ENCODE measurements around the gene RPN2.
A peak's percentile ranks its signal among the peaks of the same experiment; 100 is the strongest.

The RPN2 gene

DNA sequence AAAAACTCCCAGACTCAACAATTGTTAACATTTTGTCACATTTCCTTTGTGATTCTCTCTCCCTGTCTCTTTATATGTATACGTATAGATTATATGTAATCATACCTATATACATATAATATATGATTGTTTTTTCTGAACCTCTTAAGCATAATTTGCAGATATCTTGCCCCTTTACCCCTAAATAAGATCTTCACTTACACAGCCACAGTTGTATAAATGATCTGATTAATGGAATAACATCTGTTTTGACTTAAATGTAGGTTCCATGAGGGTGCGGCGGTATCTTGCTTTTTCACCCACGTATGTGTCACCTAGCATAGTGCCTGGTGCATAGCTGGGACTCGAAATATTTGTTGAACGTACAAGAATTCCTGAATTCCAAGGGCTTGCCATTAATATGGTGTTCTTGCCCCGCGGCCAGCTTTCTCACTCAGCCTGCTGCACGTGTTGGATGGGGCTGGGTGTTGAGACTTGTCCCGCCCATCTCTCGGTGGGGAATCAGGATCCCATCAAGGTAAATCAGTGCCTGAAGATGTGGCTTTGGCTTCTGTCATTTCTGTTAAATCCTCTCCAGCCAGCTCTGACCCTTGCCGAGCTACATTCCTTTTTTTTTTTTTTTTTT lies 99.9 kb downstream of the RPN2 start:
- Mint-ChIP-seq H3K36me3 (no peaks in the 10 kb centered on the region), H3K27ac (no peak overlapping the region), H3K4me1 (peaks cover 9% of the 10 kb centered on the region), H3K27me3 (no peaks in the 10 kb centered on the region), H3K9me3 (no peaks in the 10 kb centered on the region), H3K4me3 (no peak overlapping the region)

DNA sequence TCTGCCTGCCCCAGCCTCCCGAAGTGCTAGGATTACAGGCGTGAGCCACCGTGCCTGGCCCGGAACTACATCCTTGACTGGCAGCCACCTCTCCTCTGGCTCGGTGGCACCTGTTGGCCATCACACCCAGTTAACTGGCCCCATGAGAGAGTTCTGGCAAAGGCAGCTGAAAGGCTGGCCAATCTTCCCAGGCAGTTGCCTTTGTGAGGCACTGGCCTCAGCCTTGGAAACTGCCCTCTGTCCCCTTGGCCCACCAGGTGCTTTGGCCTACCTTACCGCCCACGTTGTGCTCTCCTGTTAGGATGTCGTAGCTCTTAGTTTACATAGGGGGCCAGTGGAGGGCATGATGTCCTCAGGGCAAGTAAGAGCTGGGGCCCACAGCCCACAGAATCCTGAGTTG lies 100.7 kb downstream of the RPN2 start:
- no peaks in the 10 kb centered on the region for H3K9me3 Mint-ChIP-seq
- H3K4me3 Mint-ChIP-seq, result no peak overlapping the region
- peaks cover 9% of the 10 kb centered on the region for H3K4me1 Mint-ChIP-seq
- no peaks in the 10 kb centered on the region for H3K36me3 Mint-ChIP-seq
- H3K27ac Mint-ChIP-seq, result no peak overlapping the region
- H3K27me3 Mint-ChIP-seq, result peaks cover 2% of the 10 kb centered on the region

DNA sequence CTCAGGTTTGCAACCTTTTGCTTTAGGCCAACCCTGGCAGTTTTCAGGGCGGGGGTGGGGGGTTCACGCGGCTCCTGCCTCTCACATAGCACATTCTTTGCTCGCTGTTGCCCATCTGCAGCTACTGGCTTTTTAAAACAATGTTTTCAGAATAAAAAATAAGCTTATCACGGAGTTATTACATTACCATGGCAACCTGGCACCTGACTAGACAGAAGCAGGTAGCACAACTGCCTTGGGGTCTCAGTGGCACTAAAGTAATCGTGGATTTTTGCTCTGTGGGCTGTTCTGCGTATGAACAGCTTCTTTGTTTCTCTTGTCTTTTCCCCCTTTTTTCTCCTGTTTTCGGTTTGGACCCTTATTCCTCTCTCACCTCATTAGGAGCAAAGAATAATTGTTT lies 101.3 kb downstream of the RPN2 start:
- peaks cover 2% of the 10 kb centered on the region for H3K27me3 Mint-ChIP-seq
- H3K4me3 Mint-ChIP-seq, result no peak overlapping the region
- peaks cover 9% of the 10 kb centered on the region for H3K4me1 Mint-ChIP-seq
- no peaks in the 10 kb centered on the region for H3K36me3 Mint-ChIP-seq
- no peaks in the 10 kb centered on the region for H3K9me3 Mint-ChIP-seq
- no peak overlapping the region for H3K27ac Mint-ChIP-seq

DNA sequence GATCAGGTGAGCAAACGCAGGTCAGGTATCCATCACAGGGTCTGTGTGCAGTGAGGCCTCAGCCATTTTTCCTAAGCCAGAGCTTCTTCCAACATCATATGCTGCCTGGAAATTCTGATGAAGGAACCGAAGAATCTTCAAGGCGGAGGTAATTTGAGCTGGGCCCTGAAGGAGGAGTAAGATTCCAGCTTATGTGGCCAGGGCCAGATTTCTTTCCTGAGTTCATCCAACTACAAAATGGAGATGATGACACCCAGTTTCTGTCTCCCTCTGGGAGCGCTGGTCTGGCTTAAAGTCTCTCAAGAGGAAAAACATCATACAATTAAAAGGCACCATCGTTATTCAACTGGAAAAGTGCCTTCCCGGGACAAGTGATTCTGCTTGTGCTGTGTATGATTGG lies 103.4 kb downstream of the RPN2 start:
- peaks cover 2% of the 10 kb centered on the region for H3K27me3 Mint-ChIP-seq
- no peak overlapping the region for H3K27ac Mint-ChIP-seq
- H3K4me1 Mint-ChIP-seq, result no peaks in the 10 kb centered on the region
- no peaks in the 10 kb centered on the region for H3K9me3 Mint-ChIP-seq
- no peak overlapping the region for H3K4me3 Mint-ChIP-seq
- no peaks in the 10 kb centered on the region for H3K36me3 Mint-ChIP-seq

DNA sequence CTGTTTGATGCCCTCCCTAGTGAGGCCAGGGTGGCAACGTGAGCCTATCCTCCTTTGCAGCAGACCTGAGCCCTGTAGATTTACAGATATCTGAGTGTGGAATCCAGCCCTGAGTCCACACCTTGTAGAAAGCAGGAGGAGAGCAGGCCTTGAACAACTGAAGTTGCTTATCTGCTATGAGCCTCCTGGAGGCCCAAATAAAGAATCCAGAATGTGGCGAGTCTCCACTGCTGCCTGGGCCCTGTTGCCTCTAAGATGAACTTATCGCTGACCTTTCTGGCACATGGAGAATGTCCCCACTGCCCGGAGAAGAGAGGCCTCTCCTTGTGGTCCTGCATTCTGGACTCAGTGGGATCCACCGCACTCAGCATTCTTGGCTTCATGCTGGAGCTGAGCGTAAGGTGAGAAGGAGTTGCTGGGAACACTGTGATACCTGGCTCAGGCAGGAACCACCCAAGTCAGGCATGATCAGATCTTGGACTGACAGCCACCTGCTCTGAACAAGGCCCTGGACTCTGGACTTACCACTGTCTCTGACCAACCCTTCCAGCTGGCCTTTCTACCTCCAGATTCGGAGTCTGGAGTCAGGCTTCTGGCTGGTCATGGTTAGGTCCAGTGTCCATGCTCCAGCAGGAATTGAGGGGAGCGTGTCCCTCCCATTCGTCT lies 104.5 kb downstream of the RPN2 start:
- Mint-ChIP-seq H3K4me1 (peaks cover 2% of the 10 kb centered on the region), H3K9me3 (no peaks in the 10 kb centered on the region), H3K27ac (no peak overlapping the region), H3K27me3 (peaks cover 2% of the 10 kb centered on the region), H3K36me3 (no peaks in the 10 kb centered on the region), H3K4me3 (no peak overlapping the region)

DNA sequence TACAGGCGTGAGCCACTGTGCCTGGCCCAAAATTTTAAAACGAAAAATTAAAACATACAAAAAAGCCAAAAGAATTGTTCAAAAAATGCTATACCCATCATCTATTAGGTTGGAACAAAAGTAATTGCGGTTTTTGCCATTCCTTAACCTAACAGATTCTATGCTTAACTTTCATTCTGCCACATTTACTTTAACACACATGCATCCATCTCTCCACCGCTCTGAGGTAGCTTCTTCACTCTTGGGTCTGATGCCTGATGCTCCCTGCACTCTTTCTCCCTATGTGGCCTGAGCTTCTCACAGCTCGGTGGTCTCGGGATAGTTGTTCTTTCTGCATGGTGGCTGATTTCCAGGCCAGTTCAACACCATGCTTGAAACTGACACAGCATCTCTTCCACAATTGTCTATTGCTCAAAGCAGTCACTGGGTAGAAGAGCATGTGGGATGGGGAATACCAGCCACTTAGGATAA lies 105.6 kb downstream of the RPN2 start:
- peaks cover 2% of the 10 kb centered on the region for H3K36me3 Mint-ChIP-seq
- peaks cover 3% of the 10 kb centered on the region for H3K4me1 Mint-ChIP-seq
- no peak overlapping the region for H3K27ac Mint-ChIP-seq
- H3K9me3 Mint-ChIP-seq, result no peaks in the 10 kb centered on the region
- no peak overlapping the region for H3K4me3 Mint-ChIP-seq
- H3K27me3 Mint-ChIP-seq, result peaks cover 2% of the 10 kb centered on the region

DNA sequence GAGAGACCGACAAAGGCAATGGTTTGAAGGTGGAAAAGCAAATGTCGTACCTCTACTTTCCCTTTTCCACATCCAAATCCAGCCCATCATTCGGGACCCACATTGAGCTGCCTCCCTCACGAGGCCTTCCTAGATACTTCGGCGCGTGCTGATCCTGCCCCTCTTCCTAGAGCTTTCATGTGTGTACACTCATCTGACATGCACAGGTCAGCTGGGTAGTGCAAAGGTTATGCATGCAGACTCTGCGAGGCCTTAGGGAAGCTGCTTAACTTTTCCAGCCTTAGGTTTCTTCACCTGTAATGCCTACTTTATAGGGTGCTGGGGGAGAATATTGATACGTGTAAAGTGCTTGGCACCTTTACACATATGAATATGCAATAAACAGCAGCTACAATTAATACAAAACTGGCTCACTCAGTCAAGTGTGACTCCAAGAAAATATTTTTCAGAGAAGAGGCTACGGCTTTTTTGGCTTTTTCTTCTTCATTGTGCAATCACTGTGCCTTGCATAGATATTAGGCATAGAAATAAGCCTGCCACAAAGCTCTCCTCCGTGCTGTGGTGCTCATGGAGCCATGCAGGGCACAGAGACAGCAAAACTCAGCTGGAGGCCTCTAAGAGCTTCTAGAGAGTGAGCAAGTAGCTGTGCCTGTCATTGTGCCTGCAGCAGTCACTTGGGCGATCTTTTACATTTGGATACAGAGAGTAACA lies 106.7 kb downstream of the RPN2 start:
- Mint-ChIP-seq H3K9me3 (no peaks in the 10 kb centered on the region), H3K4me1 (peaks cover 3% of the 10 kb centered on the region), H3K27ac (no peak overlapping the region), H3K36me3 (peaks cover 2% of the 10 kb centered on the region), H3K4me3 (no peak overlapping the region), H3K27me3 (peaks cover 2% of the 10 kb centered on the region)

DNA sequence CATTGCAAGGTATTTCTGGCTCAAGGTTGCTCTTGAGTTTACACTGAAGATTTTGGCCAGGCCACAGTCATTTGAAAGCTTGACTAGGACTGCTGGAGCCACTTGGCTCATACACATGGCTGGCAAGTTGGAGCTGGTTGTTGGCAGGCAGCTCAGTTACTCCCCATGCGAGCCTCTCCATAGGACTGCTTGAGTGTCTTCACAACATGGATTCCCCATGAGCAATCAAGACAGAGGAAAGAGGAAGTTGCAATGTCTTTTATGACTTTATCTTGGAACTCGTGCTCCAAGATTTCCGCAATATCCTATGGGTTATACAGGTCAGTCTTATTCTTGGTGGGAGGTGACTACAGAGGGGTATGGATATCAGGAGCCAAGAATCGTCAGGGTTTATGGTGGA lies 109.0 kb downstream of the RPN2 start:
- no peak overlapping the region for H3K27ac Mint-ChIP-seq

DNA sequence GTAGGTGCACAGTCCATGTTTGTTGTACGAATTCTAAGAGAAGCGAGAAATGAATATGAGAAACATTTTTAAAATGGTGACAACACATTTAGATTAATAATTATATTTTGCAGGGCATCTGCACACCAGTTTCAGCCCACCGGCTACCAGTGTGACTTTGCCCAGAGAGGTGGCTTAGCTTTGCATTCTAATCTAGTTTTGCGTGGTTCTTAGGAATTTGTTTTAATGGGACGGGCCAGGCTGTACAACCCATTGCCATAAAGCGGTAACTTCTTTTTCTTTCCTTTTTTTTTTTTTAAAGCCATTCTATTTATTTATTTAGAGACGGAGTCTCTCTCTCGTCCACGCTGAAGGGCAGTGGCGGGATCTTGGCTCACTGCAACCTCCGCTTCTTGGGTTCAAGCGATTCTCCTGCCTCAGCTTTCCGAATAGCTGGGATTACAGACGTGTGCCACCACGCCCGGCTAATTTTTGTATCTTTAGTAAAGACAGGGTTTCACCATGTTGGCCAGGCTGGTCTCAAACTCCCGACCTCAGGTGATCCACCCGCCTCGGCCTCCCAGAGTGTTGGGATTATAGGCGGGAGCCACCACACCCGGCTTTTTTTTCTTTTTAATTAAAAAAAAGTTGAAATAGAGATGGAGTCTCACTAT lies 111.2 kb downstream of the RPN2 start:
- Mint-ChIP-seq H3K27me3 (no peaks in the 10 kb centered on the region), H3K36me3 (peaks cover 19% of the 10 kb centered on the region), H3K9me3 (no peaks in the 10 kb centered on the region), H3K4me1 (peaks cover 37% of the 10 kb centered on the region), H3K4me3 (peak overlapping the region; percentile 93), H3K27ac (peak overlapping the region; percentile 96)

More for the DNA sequence above, 109.0 kb downstream of the RPN2 start:
- Mint-ChIP-seq H3K27me3 (peaks cover 2% of the 10 kb centered on the region), H3K9me3 (no peaks in the 10 kb centered on the region), H3K36me3 (peaks cover 11% of the 10 kb centered on the region), H3K4me1 (peaks cover 20% of the 10 kb centered on the region), H3K4me3 (peak overlapping the region; percentile 61)
